H7 (cell line): ENCODE results near the gene FRMD4A. TPM values are rescaled to one million over a fixed set of nuclear protein-coding genes. Genes with fewer than 3 reads are reported as not detected.
"Not testable (repeated sequence)": the region's sequence is repeated elsewhere in the genome, so short reads cannot be mapped to it uniquely, and the experiment has no call there.

Source experiments
- DNase-seq: peaks from one replicate; pipeline ENCODE4 v3.0.0; 2012
- H3K27me3 ChIP-seq: 2 replicates; pipeline ENCODE4 v1.6.0; 2011; ENCODE audit warnings: mild to moderate bottlenecking, low read length; ENCODE audit not compliant: control insufficient read depth, insufficient read depth
- H3K36me3 ChIP-seq: replicated peaks from 2 replicates; pipeline ENCODE4 v1.5.1; 2011; ENCODE audit warnings: low read length; ENCODE audit not compliant: control insufficient read depth, insufficient read depth
- H3K4me3 ChIP-seq: 2 replicates; pipeline ENCODE4 v1.5.1; 2011; ENCODE audit warnings: low read depth, mild to moderate bottlenecking, control low read depth, low read length, moderate library complexity; ENCODE audit not compliant: insufficient read depth
- total RNA-seq: library from RNA; depleted of rRNA; stranded (reverse); fragments of >200 nt; shearing (Covaris generic); gene quantifications from 2 replicates; pipeline ENCODE4 v1.2.3, GENCODE V29; 2014

Gene FRMD4A
- total RNA-seq, 1 experiment from 2014 or later, result 10.8 TPM

GRCh38 chr10:13718820-13719219 is 611.9 kb downstream of the FRMD4A start:
- no peak for DNase-seq
- Histone ChIP-seq H3K36me3 (no peaks in the 10 kb centered on the region), H3K27me3 (no peaks in the 10 kb centered on the region), H3K4me3 (no peak overlapping the region)

- no peak for DNase-seq
- no peaks in the 10 kb centered on the region for H3K36me3 ChIP-seq
- H3K4me3 ChIP-seq, result no peak overlapping the region
- no peaks in the 10 kb centered on the region for H3K27me3 ChIP-seq
These were observed 612.6 kb downstream of the FRMD4A start for GRCh38 chr10:13717936-13718772.

GRCh38 chr10:13717571-13717935 is 613.2 kb downstream of the FRMD4A start:
- Histone ChIP-seq H3K36me3 (no peaks in the 10 kb centered on the region), H3K27me3 (no peaks in the 10 kb centered on the region), H3K4me3 (no peak overlapping the region)
- no peak for DNase-seq

- DNase-seq, result no peak
- no peak overlapping the region for H3K4me3 ChIP-seq
- no peaks in the 10 kb centered on the region for H3K27me3 ChIP-seq
- H3K36me3 ChIP-seq, result no peaks in the 10 kb centered on the region
These were observed 614.3 kb downstream of the FRMD4A start for GRCh38 chr10:13716081-13717071.

GRCh38 chr10:13715596-13715995 is 615.1 kb downstream of the FRMD4A start:
- not testable (repeated sequence) for H3K4me3 ChIP-seq, H3K27me3 ChIP-seq, DNase-seq, H3K36me3 ChIP-seq

GRCh38 chr10:13715100-13715499 is 615.6 kb downstream of the FRMD4A start:
- H3K27me3 ChIP-seq, result no peaks in the 10 kb centered on the region
- no peaks in the 10 kb centered on the region for H3K36me3 ChIP-seq
- H3K4me3 ChIP-seq, result no peak overlapping the region
- no peak for DNase-seq

GRCh38 chr10:13712837-13713581 is 617.7 kb downstream of the FRMD4A start:
- no peak overlapping the region for H3K4me3 ChIP-seq

GRCh38 chr10:13712476-13712836 is 618.3 kb downstream of the FRMD4A start:
- Histone ChIP-seq H3K27me3 (no peaks in the 10 kb centered on the region), H3K4me3 (no peak overlapping the region), H3K36me3 (no peaks in the 10 kb centered on the region)
- DNase-seq, result no peak

More at GRCh38 chr10:13712837-13713581, 617.7 kb downstream of the FRMD4A start:
- H3K27me3 ChIP-seq, result no peaks in the 10 kb centered on the region
- no peaks in the 10 kb centered on the region for H3K36me3 ChIP-seq
- no peak for DNase-seq

GRCh38 chr10:13711291-13711690 is 619.4 kb downstream of the FRMD4A start:
- no peaks in the 10 kb centered on the region for H3K36me3 ChIP-seq
- H3K27me3 ChIP-seq, result no peaks in the 10 kb centered on the region
- H3K4me3 ChIP-seq, result no peak overlapping the region
- no peak for DNase-seq

GRCh38 chr10:13709931-13710650 is 620.6 kb downstream of the FRMD4A start:
- Histone ChIP-seq H3K4me3 (no peak overlapping the region), H3K27me3 (no peaks in the 10 kb centered on the region), H3K36me3 (no peaks in the 10 kb centered on the region)
- no peak for DNase-seq

- Histone ChIP-seq H3K4me3 (no peak overlapping the region), H3K36me3 (no peaks in the 10 kb centered on the region), H3K27me3 (no peaks in the 10 kb centered on the region)
- no peak for DNase-seq
These were observed 622.3 kb downstream of the FRMD4A start for GRCh38 chr10:13708256-13708990.

- Histone ChIP-seq H3K36me3 (no peaks in the 10 kb centered on the region), H3K4me3 (peak overlapping the region; percentile 24), H3K27me3 (no peaks in the 10 kb centered on the region)
- peak; percentile 74 for DNase-seq
These were observed 623.4 kb downstream of the FRMD4A start for GRCh38 chr10:13707156-13707881.

- no peak for DNase-seq
- H3K36me3 ChIP-seq, result no peaks in the 10 kb centered on the region
- H3K27me3 ChIP-seq, result no peaks in the 10 kb centered on the region
- H3K4me3 ChIP-seq, result peak overlapping the region; percentile 24; the same call in 1 of the 2 replicates
These were observed 624.1 kb downstream of the FRMD4A start for GRCh38 chr10:13706604-13707003.
